NCI-H774 (cell line): ENCODE measurements around the gene ATP11C.
"Not testable (repeated sequence)": the region's sequence is repeated elsewhere in the genome, so short reads cannot be mapped to it uniquely, and the experiment has no call there.

Source experiments
- DNase-seq: peaks from one replicate; lab custom pipeline; 2025; lab: John Stamatoyannopoulos, UW

The ATP11C gene

DNA sequence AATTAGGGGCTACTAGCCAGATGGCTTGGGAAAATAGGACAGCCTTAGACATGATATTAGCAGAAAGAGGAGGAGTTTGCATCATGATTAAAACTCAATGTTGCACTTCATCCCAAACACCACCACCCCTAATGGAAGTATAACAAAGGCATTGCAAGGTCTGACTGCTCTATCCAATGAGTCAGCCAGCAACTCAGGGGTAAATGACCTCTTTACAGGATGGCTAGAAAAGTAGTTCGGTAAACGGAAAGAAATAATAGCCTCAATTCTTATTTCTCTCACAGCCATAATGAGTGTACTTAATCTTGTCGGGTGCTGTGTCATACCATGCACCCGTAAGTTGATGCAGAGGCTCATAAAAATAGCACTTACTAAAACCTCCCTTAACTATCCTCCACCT is 76.0 kb downstream of the ATP11C start:
- DNase-seq = not testable (repeated sequence)

DNA sequence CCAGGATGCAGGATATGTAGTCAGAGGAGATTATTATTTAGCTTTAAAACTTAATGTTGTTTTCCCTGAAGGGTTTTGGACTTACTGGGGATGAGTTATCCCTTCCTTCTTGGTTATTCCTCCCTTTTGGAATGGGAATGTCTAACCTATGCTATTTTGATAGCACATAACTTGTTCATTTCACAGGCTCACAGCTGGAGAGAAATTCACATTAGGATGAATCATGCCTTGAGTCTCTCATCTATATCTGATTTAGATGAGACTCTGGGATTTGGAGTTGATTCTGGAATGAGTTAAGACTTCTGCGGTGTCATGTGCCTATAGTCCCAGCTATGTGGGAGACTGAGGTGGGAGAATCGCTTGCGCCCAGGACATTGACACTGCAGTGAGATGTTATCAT is 81.1 kb downstream of the ATP11C start:
- DNase-seq = no peak

DNA sequence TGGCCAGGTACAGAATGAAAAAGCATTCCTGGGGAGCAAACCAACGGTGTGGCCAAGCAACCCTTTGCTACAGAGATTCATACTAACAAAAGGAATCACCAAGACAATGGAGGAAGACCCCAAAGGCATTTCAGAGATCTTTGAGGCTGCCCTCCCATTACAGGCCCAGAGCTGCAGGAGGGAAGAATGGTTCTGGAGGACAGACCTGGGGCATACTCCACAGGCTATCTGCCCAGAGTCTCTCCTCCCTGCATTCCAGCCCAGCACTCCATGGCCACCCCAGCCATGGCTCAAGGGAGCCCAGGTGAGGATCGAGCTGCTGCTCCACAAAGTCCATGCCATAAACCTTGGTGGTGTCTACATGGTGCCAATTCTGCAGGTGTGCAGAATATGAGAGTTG is 81.9 kb downstream of the ATP11C start:
- DNase-seq = no peak

DNA sequence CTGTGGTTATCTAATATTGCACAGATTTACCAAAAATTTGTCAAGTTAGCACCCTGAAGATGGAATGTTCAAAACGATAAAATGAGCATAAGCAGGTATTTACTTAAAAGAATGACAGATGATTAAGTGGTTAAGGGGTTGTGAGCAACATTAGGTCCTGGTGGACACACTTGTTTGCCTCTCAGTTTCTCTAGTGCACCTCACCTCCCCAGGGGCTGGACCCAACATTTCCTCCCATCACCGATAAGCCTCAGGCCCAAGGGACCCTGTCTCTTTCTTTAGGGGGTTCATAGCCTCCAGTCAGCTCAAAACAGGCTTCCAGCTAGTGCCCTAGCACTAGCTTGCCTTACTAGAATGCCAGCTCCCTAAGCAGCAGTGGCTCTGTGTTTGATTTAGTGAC is 88.0 kb downstream of the ATP11C start:
- no peak for DNase-seq

DNA sequence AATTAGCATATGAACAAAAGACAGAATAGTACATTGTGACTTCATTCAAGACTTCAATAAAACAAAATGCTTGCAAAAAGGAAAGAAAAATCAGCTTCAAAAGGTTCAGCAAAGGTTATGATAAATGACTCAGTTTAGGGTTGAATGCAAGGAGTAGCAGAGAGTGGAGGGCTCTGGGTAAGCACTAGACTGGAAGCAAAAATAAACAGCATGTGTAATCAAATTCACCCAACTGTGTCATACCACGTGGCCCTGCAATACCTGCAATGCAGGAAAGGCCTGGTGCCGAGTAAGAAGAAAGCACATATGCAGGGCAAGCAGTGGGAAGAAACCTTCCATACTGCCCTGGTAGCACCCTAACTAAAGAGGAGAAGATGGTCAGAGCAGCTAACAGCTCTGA is 88.7 kb downstream of the ATP11C start:
- DNase-seq = peak; percentile 0

DNA sequence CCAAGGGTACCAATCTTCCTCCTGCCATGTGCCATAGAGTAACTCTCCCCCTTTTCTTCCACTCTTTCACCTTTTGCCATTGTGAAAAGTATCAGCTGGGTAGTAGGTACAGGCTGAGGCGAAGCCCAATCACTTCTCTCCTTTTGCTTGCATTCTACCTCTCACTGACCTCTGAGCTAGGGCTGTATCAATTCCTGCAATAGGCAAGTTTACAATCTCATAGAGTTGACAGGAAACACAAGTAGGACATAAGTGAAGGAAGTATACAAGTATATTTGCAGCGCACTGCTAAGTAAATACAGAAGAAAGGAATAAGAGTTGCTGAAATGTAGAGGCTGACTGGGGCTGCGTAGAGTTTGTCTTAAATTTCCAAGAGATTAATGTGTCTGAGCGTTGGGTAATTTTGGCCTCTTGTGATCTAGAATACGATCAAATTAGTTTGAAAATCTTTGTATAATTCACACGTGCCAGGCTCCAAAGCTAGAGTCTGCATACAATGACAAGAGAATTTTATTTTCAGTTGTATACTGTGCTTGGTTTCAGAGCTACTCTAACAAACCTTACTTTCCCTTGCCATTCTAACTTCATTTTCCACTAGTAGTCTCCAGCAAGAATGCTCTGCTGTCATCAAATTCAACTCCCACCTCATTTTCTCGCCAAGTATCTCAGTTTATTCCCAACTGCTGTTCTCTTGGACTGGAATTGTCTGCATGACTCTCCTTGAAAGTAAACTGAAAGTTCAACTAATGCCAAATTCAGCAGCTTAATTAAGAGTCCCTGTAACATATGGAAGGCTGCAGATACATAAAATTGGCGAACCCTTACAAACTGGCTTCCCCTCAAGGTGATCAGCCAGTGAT is 90.3 kb downstream of the ATP11C start:
- no peak for DNase-seq

DNA sequence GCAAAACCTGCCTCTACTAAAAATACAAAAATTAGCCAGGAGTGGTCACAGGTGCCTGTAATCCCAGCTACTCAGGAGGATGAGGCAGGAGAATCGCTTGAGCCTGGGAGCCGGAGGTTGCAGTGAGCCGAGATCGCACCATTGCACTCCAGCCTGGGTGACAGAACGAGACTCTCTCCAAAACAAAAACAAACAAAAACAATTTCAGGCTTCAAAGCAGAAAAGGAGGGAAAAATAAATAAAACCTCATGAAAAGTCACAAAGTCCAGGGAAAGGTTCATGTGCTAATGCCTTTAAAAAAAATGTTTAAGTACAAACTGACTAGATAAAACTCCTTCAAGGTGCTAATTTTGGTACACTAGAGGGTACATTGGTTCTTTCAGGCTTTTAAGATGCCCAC is 96.5 kb downstream of the ATP11C start:
- not testable (repeated sequence) for DNase-seq

DNA sequence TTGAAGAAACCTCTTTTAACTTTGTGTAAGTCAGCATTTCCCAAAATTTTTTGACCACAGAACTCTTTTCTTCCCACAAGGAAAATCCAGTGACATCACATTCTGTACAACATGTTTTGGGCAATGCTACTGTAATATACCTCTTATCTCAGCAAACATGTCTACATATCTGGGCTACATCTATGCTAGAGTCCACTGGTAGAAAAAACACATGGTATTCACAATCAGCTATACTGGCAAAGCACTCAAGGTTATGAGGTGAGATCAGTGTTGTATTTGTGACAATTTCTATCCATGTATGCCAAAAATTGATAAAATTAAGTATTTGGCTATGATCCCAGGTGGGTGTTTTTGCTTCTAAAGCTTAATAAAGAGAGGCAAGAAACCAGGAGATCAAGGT is 98.0 kb downstream of the ATP11C start:
- DNase-seq = no peak

DNA sequence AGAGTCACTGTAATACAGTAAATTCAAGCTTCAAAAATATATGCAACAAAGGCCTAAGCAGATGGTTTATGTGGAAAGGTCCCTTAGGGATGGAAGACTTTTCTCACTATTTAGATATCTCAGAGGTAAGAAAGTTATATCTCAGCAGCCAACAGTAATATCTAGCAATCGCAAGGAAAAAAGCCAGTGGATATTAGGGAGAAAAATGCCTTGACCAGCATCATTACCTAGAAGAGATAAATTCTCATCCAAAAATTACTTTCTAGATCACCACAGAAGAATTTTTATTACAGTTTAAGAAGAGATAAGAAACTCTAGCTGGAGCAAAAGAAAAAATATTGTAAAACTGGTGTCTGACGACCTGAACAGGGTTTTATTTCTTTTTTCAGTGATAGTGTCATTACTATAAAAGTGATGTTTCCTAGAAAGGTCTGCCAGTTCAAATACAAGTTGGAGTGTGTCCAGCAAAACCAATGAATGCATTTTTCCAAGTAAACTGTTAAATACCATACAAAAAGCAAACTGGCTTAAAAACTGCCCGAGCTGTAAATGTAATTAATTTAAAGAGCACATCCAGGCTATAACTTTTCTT is 100.0 kb downstream of the ATP11C start:
- DNase-seq = no peak

DNA sequence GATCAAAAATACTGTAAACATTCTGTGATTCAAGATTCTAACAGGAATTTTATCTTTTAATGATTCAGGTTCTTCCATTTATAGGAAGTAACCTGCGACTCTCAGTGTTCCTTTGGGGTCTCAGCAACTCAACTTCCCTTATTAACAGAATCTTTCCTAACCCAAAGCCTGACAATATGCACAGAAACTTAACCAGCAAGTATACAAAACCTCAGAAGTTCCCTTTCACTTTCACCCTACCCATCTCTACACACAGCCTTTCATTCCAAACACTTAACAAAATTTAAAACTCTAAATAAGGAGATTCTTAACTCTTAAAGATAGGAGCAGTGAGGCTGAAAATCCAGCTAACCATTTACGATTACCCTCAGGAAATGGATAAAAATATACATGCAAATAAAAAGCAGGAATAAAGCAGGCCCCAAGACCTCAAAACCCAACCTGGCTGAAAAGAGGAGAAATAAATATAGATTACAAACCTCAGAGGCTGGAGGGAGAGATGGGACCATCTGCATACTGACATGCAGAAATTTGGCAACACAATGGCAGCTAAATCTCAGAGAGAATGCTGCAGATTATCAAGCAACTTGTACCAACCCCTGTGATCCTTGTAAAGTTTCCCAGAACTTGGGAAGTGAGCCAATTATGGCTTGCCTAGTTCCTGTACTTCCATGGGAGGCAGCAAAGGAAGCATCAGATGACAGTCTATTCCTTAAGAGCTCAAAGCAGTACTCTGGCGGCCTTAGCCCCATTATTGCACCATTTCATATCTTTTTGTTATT is 101.0 kb downstream of the ATP11C start:
- DNase-seq = no peak

DNA sequence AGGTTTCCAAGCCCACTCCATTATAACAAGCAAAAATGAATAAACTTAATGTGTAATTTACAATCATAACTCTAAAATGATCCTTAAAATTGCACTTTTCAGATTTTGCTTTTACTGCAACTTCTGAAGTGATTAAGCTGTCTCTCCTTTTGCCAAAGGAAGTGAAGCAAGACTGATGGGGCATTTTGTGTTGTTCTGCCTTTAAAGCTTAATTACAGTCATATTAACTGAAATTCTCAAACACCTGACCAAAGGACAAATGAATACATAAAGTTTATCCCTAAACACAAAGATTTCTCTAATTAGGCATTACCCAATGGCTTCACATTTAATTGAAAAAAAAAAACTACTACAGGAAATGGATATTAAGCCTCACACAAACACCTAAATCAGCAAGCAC is 101.8 kb downstream of the ATP11C start:
- no peak for DNase-seq

DNA sequence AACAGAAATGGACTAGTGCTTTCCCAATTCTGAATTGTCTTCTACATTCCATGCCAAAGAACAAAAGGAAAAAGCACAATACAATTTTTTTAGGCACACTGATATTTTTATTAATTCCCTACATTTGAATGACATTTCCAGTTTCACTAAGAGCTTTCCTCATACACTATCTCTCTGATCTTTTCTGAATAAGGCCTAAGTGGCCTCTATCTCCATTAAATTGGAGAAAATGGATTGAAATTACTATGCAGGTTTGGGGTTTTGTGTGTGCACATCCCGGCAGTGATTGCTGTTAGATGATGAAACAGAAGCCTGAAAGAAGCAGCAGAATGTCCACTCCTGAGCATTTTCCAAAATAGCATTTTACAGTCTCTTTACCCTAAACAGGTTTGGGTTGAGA is 104.0 kb downstream of the ATP11C start:
- DNase-seq = no peak

DNA sequence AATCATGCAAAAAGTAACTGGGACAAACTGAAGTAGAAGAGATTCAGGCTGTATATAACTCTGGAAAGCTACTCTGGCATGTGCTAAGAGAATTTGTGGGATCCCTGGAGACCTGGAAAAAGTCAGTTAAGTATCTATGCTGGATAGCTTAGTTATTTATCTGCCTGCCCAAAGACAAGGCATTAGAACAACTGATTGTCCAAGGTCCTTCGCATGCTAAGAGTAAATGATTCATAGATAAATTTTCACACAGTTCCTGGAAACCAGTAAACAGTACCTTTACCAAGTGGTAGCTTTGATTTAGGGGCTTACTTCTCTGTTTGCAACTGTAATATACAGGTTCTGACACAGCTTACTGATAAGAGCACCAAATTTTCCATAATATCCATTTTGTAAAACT is 104.8 kb downstream of the ATP11C start:
- no peak for DNase-seq

DNA sequence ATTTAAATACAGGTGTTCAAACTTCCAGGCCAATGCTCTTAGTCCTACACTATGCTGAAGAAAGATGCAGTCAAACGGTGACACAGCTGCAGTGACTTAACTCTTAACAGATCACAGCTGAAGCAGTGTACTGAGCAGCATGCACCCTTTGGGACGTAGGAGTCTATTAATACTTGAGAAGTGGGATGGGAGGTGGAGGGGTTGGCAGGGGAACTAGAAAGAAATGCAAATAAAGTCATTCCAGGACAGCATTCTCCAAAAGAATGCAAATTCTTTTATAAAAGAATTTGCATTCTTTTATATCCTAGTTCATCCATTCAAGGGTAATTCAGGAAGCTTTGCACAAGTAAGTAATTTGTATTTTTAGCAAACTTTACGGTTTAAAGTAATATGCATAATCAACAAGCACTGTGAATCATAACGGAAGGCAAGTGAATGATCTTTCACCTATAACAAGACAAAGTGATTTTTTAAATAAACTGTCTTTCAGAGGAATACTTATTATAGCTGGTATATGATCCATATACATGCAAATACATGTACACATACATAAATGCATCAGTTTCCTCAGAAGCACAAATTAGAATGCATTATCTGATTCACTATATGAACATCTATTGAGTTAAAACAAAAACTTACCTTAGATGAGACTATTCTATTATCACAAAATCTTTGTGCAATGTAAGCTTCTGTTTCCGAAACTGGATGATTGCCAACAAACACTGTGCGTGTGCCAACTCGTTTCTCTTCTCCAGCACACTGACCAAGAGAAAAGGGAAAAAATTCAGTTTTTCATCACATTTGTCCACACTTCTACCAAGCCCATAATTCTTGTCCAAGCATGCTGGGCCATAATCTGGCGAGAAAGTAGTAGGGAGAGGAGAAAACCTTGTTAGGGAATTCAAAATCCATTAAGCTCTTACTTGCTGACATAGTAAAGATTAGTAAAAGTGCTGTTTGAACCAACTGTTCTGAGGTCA is 106.5 kb downstream of the ATP11C start:
- no peak for DNase-seq

DNA sequence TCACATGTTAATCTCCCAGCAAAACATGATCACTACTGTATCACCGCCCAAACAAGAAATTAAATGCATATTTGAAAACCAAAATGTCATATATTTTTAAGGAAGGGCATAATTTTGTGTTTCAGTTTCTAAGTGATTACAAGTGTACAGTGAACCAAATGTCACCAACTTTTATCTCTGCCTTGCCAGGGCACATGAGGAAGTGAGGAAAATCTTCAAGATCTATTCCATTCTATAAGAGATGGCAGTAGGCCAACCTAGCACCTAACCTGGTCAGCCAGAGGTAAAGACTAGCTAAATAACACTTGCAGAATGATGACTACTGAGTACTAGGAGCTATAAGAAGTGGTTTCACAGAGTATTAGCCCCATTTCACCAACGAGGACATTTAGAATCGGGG is 107.2 kb downstream of the ATP11C start:
- DNase-seq = no peak

DNA sequence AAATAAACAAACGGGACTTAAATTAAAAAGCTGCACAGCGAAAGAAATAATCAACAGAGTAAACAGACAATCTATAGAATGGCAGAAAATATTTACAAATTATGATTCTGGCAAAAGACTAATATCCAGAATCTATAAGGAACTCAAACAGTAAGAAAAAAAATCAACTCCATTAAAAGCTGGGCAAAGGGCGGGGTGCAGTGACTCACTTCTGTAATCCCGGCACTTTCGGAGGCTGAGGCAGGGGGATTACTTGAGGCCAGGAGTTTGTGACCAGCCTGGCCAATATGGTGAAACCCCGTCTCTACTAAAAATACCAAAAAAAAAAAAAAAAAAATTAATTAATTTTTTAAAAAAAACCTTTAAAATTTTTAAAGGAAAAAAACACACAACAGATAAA is 109.0 kb downstream of the ATP11C start:
- DNase-seq = no peak

DNA sequence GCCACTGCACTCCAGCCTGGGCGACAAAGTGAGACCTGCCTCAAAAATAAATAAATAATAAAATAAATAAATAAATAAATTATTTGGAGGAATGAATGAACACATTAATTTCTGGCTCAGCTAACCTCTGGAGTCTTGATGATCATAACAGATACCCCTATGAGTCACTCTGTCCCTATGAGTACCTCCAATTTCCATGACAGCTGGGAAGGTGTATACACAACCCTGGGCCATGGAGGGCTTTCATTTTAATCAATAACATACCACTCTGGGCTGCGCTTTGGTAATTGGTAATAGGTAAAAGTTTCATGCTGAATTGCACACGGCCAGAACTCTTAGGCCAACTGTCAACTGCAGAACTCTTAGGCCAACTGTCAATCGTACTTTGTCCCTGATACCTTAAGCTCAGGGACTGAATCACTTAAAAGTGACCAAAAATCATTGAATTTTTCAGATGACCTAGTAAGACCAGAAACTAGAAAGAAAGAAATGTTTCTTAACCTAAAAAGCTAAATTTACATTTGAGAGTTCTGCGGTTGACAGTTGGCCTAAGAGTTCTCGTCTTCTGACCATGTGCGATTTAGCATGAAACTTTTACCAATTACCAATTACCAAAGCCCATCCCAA is 112.4 kb downstream of the ATP11C start:
- no peak for DNase-seq

DNA sequence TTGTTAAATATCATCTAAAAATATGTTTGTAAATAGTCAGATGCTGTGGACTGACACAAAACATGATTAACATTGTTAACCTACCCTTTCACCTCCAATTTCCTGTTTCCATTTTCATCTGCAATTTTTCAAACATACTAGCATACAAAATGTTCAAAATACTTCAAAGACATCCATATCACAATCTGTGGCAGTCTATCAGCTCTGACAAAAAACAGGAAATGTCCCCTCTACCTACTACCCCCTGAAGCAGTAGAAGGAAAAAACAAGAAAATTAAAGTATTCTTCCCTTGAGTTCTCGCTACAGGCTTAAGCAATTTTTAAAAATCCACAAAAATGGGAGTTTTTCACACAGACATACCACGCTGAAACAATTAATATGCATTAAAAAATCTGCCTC is 116.6 kb downstream of the ATP11C start:
- DNase-seq = no peak

DNA sequence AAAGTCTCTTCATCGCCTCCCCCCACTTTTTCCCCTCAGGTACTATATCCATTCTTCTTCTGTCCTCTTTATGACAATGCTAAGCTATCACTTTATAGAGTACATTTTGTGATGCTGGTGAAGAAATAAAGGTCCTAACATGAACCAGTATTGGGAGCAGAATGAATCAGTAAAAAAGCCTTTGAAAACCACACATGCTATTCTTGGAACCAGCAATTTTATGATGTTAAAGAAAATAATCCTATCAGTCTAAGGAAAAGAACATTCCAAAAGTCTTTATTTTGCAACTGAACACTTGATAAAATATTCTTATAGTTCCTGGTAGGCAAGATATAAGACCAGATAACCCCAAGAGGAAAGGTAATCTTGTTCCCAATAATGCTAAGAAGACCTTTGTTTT is 117.1 kb downstream of the ATP11C start:
- DNase-seq = no peak

DNA sequence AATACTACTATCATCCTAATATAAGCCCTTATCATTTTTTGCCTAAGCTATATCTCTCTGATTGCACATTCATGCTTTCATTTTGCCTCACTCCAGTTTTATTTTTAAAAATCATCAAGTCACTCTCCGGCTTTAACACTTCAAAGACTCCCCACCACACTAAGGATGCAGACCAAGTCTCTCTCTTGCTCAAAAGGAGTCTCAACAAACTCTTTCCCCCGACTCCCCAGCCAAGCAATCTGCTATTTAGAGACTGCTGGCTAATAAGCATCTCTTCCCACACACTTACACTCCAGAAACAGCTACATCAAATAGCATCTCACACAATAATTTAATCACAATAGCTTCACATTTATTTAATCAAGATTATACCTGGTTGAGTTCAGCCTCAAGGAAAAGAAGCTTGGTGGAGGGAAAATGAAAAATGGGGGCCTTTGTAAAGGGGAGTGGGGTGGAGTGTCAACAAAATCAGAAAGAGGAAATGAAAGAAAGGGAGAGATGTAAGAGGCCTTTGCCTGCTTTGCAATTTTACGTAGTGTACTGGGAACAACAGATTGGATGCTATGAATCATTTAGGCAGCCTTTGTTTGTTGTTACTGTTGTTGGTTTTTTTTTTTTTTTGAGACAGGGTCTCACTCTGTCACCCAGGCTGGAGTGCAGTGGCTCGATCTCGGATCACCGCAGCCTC is 120.8 kb downstream of the ATP11C start:
- no peak for DNase-seq

DNA sequence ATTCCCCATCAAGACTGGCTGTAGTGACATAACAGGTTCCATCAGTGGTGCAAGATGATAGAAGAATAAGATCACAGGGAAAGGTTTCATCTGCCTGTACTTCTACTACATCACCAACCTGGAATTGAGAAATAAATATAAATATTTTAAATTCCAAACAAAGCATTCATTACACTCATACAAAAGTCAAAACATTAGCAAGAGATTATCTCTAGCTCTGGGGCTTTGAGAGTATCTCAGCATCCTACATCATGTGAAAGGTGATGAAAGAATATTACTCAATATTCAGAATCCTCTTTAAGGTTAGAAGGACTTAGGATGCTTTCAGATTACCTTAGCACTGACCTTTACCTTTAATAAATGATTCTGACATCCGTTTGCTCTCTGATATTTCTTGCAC is 128.4 kb downstream of the ATP11C start:
- DNase-seq = no peak
